Upper lobe of right lung (tissue), 1 donor: ENCODE measurements around the gene SIPA1L3. TPM values are rescaled to one million over a fixed set of nuclear protein-coding genes. Genes with fewer than 3 reads are reported as not detected.
"Not testable (repeated sequence)": the region's sequence is repeated elsewhere in the genome, so short reads cannot be mapped to it uniquely, and the experiment has no call there.

Source experiments
- ATAC-seq: fragments of 200-7000 bp; cut with Tn5 transposase; one replicate; pipeline ENCODE4 v1.9.1; 2020; ENCODE audit warnings: mild to moderate bottlenecking, moderate library complexity
- DNase-seq: peaks from one replicate; pipeline ENCODE4 v3.0.0-alpha.2; 2020
- H3K27ac ChIP-seq: fragments of 200-600 bp; one replicate; pipeline ENCODE4 v1.8.0; 2022
- H3K27me3 ChIP-seq: fragments of 200-600 bp; one replicate; pipeline ENCODE4 v1.8.0; 2022; ENCODE audit warnings: mild to moderate bottlenecking
- H3K36me3 ChIP-seq: fragments of 200-600 bp; one replicate; pipeline ENCODE4 v1.8.0; 2022
- H3K4me1 ChIP-seq: fragments of 200-600 bp; one replicate; pipeline ENCODE4 v1.8.0; 2022
- H3K4me3 ChIP-seq: fragments of 200-600 bp; one replicate; pipeline ENCODE4 v1.8.0; 2022; ENCODE audit warnings: mild to moderate bottlenecking
- H3K9me3 ChIP-seq: fragments of 200-600 bp; one replicate; pipeline ENCODE4 v1.8.0; 2022
- CTCF ChIP-seq: fragments of 200-600 bp; IDR thresholded peaks from one replicate; pipeline ENCODE4 v1.8.0; 2022; ENCODE audit warnings: antibody characterized with exemption
- intact Hi-C: fragments of 100-400 bp; cut with DNase I; formaldehyde crosslinking; loops from one replicate; pipeline ENCODE4 v1.11.0; 2022
- total RNA-seq: library from RNA; stranded (reverse); fragmentation: NEBNext Ultra II Directional; extraction: Animal tissue kit (Norgen Biotek cat#: 25700); gene quantifications from one replicate; pipeline ENCODE4 v1.2.1, GENCODE V29; 2021
- donor health status: DM: no; HTN: yes; CAD: no; lungs with severe emphysema.

Gene SIPA1L3
- total RNA-seq, 1 donor from 2014 or later, result 66.3 TPM

- ATAC-seq (no peak), DNase-seq (no peak)
- no peak overlapping the region for H3K27ac ChIP-seq
- H3K4me3 ChIP-seq, result no peak overlapping the region
- no peaks in the 10 kb centered on the region for H3K27me3 ChIP-seq
- no peak for TF ChIP-seq CTCF
- H3K36me3 ChIP-seq, result no peaks in the 10 kb centered on the region
- H3K9me3 ChIP-seq, result no peaks in the 10 kb centered on the region
- intact Hi-C loops, result no loop called here
- H3K4me1 ChIP-seq, result peaks cover 25% of the 10 kb centered on the region
Measured at GRCh38 chr19:38022791-38023670, 116.0 kb downstream of the SIPA1L3 start.

- peaks cover 25% of the 10 kb centered on the region for H3K4me1 ChIP-seq
- H3K27me3 ChIP-seq, result no peaks in the 10 kb centered on the region
- DNase-seq (no peak), ATAC-seq (no peak)
- no peaks in the 10 kb centered on the region for H3K9me3 ChIP-seq
- no peak for TF ChIP-seq CTCF
- no peak overlapping the region for H3K27ac ChIP-seq
- H3K4me3 ChIP-seq, result no peak overlapping the region
- no peaks in the 10 kb centered on the region for H3K36me3 ChIP-seq
- intact Hi-C loops, result no loop called here
Measured at GRCh38 chr19:38023671-38024541, 116.9 kb downstream of the SIPA1L3 start.

DNA sequence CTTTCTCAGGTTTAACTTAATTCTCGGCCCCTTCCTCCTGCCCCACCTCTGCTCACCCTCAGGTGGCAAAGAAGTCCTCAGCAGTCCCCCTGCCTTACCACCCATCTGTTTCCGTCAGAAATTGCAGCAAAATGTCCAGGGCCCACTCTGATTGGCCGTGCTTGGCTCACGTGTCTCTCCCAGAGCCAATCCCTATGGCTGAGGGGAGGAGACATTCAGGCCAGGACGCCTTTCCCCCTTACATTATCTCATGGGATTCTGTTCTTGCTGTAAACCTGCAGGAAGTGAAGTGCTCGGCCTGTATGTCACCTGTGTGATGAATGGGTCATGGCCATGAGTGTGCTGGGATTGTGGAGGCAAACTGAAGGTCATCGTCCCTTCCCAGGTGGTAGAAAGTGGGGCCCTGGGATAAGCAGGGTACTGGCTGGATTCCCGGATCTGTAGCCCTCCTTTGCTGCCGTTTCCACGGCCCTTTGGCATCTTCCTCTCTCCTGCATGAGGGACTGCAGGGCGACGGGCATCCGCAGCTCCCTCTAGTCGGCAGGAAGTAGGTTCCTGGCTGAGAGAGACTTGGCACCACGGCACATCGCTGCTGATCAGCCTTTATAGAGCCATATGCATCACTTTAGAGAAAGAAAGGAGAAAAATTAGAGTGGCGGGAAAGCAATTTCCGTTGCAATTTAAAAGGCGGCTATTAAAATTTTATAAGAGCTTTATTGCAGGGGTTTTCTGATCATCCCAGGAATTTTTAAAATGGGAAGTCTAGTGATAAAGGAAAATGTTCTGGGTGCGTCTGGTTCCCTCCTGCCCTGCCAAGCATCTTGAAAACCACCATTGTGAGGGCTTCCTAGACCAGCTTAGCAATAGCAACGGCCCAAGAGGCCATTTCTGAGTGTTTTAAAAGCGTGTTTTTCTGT lies 118.2 kb downstream of the SIPA1L3 start:
- TF ChIP-seq CTCF, result no peak
- DNase-seq, result no peak
- peaks cover 20% of the 10 kb centered on the region for H3K4me1 ChIP-seq
- no peak overlapping the region for H3K4me3 ChIP-seq
- intact Hi-C loops, result no loop called here
- H3K27me3 ChIP-seq, result no peaks in the 10 kb centered on the region
- no peaks in the 10 kb centered on the region for H3K9me3 ChIP-seq
- no peak for ATAC-seq
- peak overlapping the region; percentile 11 for H3K27ac ChIP-seq
- H3K36me3 ChIP-seq, result no peaks in the 10 kb centered on the region

GRCh38 chr19:38025909-38026307 lies 118.9 kb downstream of the SIPA1L3 start:
- DNase-seq (no peak), ATAC-seq (no peak)
- no peak for TF ChIP-seq CTCF
- peak overlapping the region; percentile 30 for H3K27ac ChIP-seq
- peaks cover 18% of the 10 kb centered on the region for H3K4me1 ChIP-seq
- intact Hi-C loops, result no loop called here
- no peaks in the 10 kb centered on the region for H3K27me3 ChIP-seq
- no peaks in the 10 kb centered on the region for H3K9me3 ChIP-seq
- H3K4me3 ChIP-seq, result no peak overlapping the region
- no peaks in the 10 kb centered on the region for H3K36me3 ChIP-seq

- ATAC-seq (no peak), DNase-seq (no peak)
- Histone ChIP-seq H3K27ac (no peak overlapping the region), H3K36me3 (no peaks in the 10 kb centered on the region), H3K9me3 (no peaks in the 10 kb centered on the region), H3K27me3 (no peaks in the 10 kb centered on the region), H3K4me1 (peaks cover 23% of the 10 kb centered on the region), H3K4me3 (no peak overlapping the region)
- no peak for TF ChIP-seq CTCF
- intact Hi-C loops, result no loop called here
Measured at GRCh38 chr19:38028913-38029510, 122.0 kb downstream of the SIPA1L3 start.

DNA sequence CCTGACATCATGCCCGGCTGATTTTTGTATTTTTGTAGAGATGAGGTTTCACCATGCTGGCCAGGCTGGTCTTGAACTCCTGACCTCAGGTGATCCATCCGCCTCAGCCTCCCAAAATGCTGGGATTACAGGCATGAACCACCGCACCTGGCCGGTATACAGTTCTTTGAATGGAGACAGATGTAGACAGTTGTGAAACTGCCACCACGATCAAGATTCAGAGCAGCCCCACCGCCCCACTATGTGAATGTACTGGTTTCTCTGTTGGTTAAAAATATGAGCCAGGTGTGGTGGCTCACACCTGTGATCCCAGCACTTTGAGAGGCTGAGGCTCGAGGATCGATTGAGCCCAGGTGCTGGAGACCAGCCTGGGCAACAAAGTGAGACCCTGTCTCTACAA lies 123.0 kb downstream of the SIPA1L3 start:
- H3K9me3 ChIP-seq, H3K36me3 ChIP-seq, H3K4me3 ChIP-seq, DNase-seq, intact Hi-C loops, H3K27ac ChIP-seq, H3K27me3 ChIP-seq, ATAC-seq: not testable (repeated sequence)
- H3K4me1 ChIP-seq, result peaks cover 26% of the 10 kb centered on the region
